ENCODE data around the gene ATRNL1. TPM values are rescaled to one million over a fixed set of nuclear protein-coding genes. Genes with fewer than 3 reads are reported as not detected.

The ATRNL1 gene
- total RNA-seq, 4 donors from 2014 or later = 3.5 to 27.2 (median 4.1) TPM

GRCh38 chr10:115936926-115937767 is 844.0 kb downstream of the ATRNL1 start:
- no peak overlapping the region for H3K4me3 ChIP-seq
- H3K9me3 ChIP-seq = no peaks in the 10 kb centered on the region
- no peak for TF ChIP-seq CTCF (IDR thresholded peaks at IDR 0.05)
- no peak for TF ChIP-seq POLR2A (IDR thresholded peaks at IDR 0.05)
- no peak for DNase-seq
- H3K4me1 ChIP-seq = no peaks in the 10 kb centered on the region
- H3K27ac ChIP-seq = no peak overlapping the region
- H3K27me3 ChIP-seq = no peaks in the 10 kb centered on the region
- no peaks in the 10 kb centered on the region for H3K36me3 ChIP-seq

- Histone ChIP-seq H3K36me3 (no peaks in the 10 kb centered on the region), H3K9me3 (no peaks in the 10 kb centered on the region), H3K4me1 (no peaks in the 10 kb centered on the region), H3K27me3 (no peaks in the 10 kb centered on the region), H3K4me3 (no peak overlapping the region), H3K27ac (no peak overlapping the region)
- no peak for TF ChIP-seq CTCF (IDR thresholded peaks at IDR 0.05)
- no peak for DNase-seq
Observed at GRCh38 chr10:115937768-115938056, 844.5 kb downstream of the ATRNL1 start.

- TF ChIP-seq POLR2A (IDR thresholded peaks at IDR 0.05) (no peak), CTCF (IDR thresholded peaks at IDR 0.05) (no peak)
- Histone ChIP-seq H3K9me3 (no peaks in the 10 kb centered on the region), H3K4me3 (no peak overlapping the region), H3K27ac (no peak overlapping the region), H3K36me3 (no peaks in the 10 kb centered on the region), H3K4me1 (no peaks in the 10 kb centered on the region), H3K27me3 (no peaks in the 10 kb centered on the region)
- no peak for DNase-seq
Observed at GRCh38 chr10:115939101-115939854, 846.1 kb downstream of the ATRNL1 start.

GRCh38 chr10:115941361-115941771 is 848.2 kb downstream of the ATRNL1 start:
- DNase-seq = no peak
- Histone ChIP-seq H3K27me3 (no peaks in the 10 kb centered on the region), H3K4me1 (no peaks in the 10 kb centered on the region), H3K4me3 (no peak overlapping the region), H3K27ac (no peak overlapping the region), H3K36me3 (no peaks in the 10 kb centered on the region), H3K9me3 (no peaks in the 10 kb centered on the region)
- TF ChIP-seq CTCF (IDR thresholded peaks at IDR 0.05) = no peak
- TF ChIP-seq POLR2A (IDR thresholded peaks at IDR 0.05) = no peak

- DNase-seq = no peak
- Histone ChIP-seq H3K27ac (no peak overlapping the region), H3K4me1 (no peaks in the 10 kb centered on the region), H3K27me3 (no peaks in the 10 kb centered on the region), H3K4me3 (no peak overlapping the region), H3K36me3 (no peaks in the 10 kb centered on the region), H3K9me3 (no peaks in the 10 kb centered on the region)
- TF ChIP-seq POLR2A (IDR thresholded peaks at IDR 0.05) (no peak), CTCF (IDR thresholded peaks at IDR 0.05) (no peak)
Observed at GRCh38 chr10:115942101-115942500, 848.9 kb downstream of the ATRNL1 start.

Data from Peyer's patch (tissue), 4 donors.